ENCODE measurements around the gene MAP1B.

MAP1B gene

DNA sequence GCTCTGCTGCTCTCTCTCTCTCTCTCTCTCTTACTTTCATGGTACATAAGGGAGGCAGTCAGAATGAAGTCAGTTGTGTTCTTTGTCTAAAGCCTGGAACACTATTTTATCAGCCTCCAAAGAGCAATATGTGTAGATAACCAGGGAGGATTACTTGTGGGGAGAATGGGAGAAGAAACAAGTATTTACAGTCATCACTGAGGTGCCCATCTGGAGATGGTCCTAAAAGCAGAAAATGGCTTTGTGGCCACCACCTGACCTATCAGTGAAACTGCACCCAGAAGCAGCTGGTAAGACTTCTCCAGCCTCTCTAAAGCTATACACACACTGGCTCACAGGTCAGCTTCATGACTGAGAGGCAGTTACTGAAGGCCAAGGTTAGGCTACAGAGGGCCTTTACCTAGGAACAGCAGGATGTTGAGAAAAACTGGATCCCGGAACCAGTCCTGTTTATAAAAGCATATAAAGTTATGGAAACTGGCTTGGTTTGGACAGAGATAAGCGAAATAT, 137.6 kb downstream of the MAP1B start:
- Histone ChIP-seq H3K4me1 (ENCODE audit: control insufficient read depth, insufficient read depth, low read length) (peaks cover 8% of the 10 kb centered on the region; the same call in 1 of the 2 replicates), H3K4me3 (ENCODE audit: low read length) (no peak overlapping the region), H3K36me3 (ENCODE audit: control insufficient read depth, insufficient read depth, low read length) (no peaks in the 10 kb centered on the region), H3K9me3 (ENCODE audit: control insufficient read depth, insufficient read depth, low read length) (no peaks in the 10 kb centered on the region), H3K27ac (ENCODE audit: low read length) (no peak overlapping the region), H3K27me3 (ENCODE audit: control insufficient read depth, insufficient read depth, low read length) (no peaks in the 10 kb centered on the region)
- 100% methylated on average over 1 of the region's 2 CpGs for whole genome bisulfite sequencing (ENCODE audit: insufficient coverage, insufficient read length)
- DNase-seq (ENCODE audit: low read depth, low spot score): no peak

GRCh38 chr5:72245546-72245945, 138.3 kb downstream of the MAP1B start:
- H3K27ac ChIP-seq (ENCODE audit: low read length): no peak overlapping the region
- WGBS (ENCODE audit: insufficient coverage, insufficient read length): 100% methylated on average over 1 of the region's 1 CpG
- DNase-seq (ENCODE audit: low read depth, low spot score): no peak
- peaks cover 8% of the 10 kb centered on the region; the same call in 1 of the 2 replicates for H3K4me1 ChIP-seq (ENCODE audit: control insufficient read depth, insufficient read depth, low read length)
- H3K4me3 ChIP-seq (ENCODE audit: low read length): no peak overlapping the region
- H3K36me3 ChIP-seq (ENCODE audit: control insufficient read depth, insufficient read depth, low read length): no peaks in the 10 kb centered on the region
- no peaks in the 10 kb centered on the region for H3K9me3 ChIP-seq (ENCODE audit: control insufficient read depth, insufficient read depth, low read length)
- H3K27me3 ChIP-seq (ENCODE audit: control insufficient read depth, insufficient read depth, low read length): no peaks in the 10 kb centered on the region

DNA sequence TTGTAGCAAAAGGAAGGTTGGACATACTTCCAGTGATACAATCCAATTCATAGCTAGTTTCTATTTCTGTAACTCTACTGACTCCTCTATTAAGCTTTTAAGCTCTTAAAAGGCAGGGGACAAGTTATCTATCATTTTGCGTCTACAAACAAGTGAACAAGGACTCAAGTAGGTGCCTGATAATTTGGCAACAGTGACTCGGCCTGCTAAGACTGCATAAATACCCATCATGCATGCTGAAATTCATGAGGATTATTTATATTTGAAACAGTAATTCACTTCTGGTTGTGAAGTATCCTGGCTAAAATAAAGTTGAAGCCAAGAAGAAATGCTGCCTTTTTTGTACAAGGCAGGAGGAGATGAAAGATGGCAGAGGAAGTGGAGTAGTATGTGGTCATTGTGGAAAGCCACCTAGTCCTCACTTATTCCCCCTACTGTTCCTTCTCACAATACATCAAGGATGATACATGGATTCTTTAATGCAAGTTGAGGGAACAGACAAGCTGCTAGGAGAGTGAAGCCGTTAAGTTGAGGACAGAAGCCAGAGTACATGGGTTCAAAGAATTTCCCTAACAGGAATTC, 138.8 kb downstream of the MAP1B start:
- Histone ChIP-seq H3K27me3 (ENCODE audit: control insufficient read depth, insufficient read depth, low read length) (no peaks in the 10 kb centered on the region), H3K27ac (ENCODE audit: low read length) (no peak overlapping the region), H3K36me3 (ENCODE audit: control insufficient read depth, insufficient read depth, low read length) (no peaks in the 10 kb centered on the region), H3K4me1 (ENCODE audit: control insufficient read depth, insufficient read depth, low read length) (peaks cover 8% of the 10 kb centered on the region; the same call in 1 of the 2 replicates), H3K9me3 (ENCODE audit: control insufficient read depth, insufficient read depth, low read length) (no peaks in the 10 kb centered on the region), H3K4me3 (ENCODE audit: low read length) (no peak overlapping the region)
- no CpG with 5 or more reads among the region's 3 CpGs for WGBS (ENCODE audit: insufficient coverage, insufficient read length)
- no peak for DNase-seq (ENCODE audit: low read depth, low spot score)

- no peak for DNase-seq (ENCODE audit: low read depth, low spot score)
- peaks cover 5% of the 10 kb centered on the region; the same call in 1 of the 2 replicates for H3K4me1 ChIP-seq (ENCODE audit: control insufficient read depth, insufficient read depth, low read length)
- no peaks in the 10 kb centered on the region for H3K9me3 ChIP-seq (ENCODE audit: control insufficient read depth, insufficient read depth, low read length)
- no peaks in the 10 kb centered on the region for H3K36me3 ChIP-seq (ENCODE audit: control insufficient read depth, insufficient read depth, low read length)
- no peak overlapping the region for H3K27ac ChIP-seq (ENCODE audit: low read length)
- no peaks in the 10 kb centered on the region for H3K27me3 ChIP-seq (ENCODE audit: control insufficient read depth, insufficient read depth, low read length)
- no peak overlapping the region for H3K4me3 ChIP-seq (ENCODE audit: low read length)
- WGBS (ENCODE audit: insufficient coverage, insufficient read length): no CpG with 5 or more reads among the region's 4 CpGs
Observed at GRCh38 chr5:72246954-72247442, 139.7 kb downstream of the MAP1B start.

DNA sequence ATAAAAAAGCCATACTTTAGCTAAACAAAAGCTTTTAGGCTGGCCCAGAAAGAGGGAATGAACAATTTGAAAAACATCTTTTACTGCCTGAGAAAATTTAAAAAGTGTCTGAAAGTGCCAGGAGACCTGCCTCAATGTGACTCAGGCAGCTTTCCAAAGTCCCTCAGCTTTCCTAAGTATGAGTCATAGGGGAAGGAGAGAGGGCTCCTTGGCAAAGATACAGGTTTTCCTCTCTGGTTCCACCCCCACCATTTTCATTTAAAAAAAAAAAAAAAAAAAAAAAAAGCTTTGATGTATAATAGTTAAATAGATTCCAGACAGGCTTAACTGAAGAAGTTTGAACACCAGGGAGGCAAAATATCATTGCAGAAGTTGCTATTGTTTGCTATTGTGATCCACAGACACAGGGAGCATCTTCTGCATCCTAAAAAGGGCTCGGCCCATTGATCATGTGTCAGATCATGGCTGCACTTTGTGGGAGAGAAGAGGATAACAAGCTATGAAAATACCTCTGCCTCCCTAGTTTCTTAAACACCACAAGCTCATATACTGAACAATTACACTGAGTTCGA, 141.2 kb downstream of the MAP1B start:
- H3K4me1 ChIP-seq (ENCODE audit: control insufficient read depth, insufficient read depth, low read length): 0 out of 2 replicates have a peak, but pooled peaks cover 2% of the 10 kb centered on the region
- no CpG with 5 or more reads among the region's 2 CpGs for WGBS (ENCODE audit: insufficient coverage, insufficient read length)
- no peak for DNase-seq (ENCODE audit: low read depth, low spot score)
- H3K4me3 ChIP-seq (ENCODE audit: low read length): no peak overlapping the region
- H3K36me3 ChIP-seq (ENCODE audit: control insufficient read depth, insufficient read depth, low read length): no peaks in the 10 kb centered on the region
- H3K27ac ChIP-seq (ENCODE audit: low read length): no peak overlapping the region
- no peaks in the 10 kb centered on the region for H3K27me3 ChIP-seq (ENCODE audit: control insufficient read depth, insufficient read depth, low read length)
- H3K9me3 ChIP-seq (ENCODE audit: control insufficient read depth, insufficient read depth, low read length): no peaks in the 10 kb centered on the region

GRCh38 chr5:72251386-72251785, 144.1 kb downstream of the MAP1B start:
- no CpG with 5 or more reads among the region's 1 CpG for WGBS (ENCODE audit: insufficient coverage, insufficient read length)
- DNase-seq (ENCODE audit: low read depth, low spot score): no peak

DNA sequence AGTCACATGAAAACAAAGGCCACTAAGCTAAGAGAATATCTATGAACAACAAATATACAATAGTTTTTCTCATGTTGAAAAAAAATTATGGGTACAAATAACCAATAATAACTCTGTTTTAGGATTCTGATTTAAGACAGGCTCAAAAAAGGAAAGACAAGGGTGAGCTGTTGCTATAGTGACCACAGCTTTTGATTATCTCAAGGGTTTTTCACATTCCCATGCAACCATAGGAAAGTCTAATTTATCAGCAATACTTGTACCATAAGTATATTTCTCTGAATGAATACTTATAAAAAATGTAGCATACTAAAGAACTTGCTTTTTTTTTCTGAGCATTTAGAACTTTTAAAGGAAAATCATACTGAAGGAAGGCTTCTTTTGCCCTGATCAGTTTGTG, 144.7 kb downstream of the MAP1B start:
- DNase-seq (ENCODE audit: low read depth, low spot score): no peak
- H3K4me1 ChIP-seq (ENCODE audit: control insufficient read depth, insufficient read depth, low read length): 0 out of 2 replicates have a peak, but pooled peaks cover 2% of the 10 kb centered on the region

More at GRCh38 chr5:72251386-72251785, 144.1 kb downstream of the MAP1B start:
- H3K36me3 ChIP-seq (ENCODE audit: control insufficient read depth, insufficient read depth, low read length): no peaks in the 10 kb centered on the region
- no peaks in the 10 kb centered on the region for H3K9me3 ChIP-seq (ENCODE audit: control insufficient read depth, insufficient read depth, low read length)
- H3K27me3 ChIP-seq (ENCODE audit: control insufficient read depth, insufficient read depth, low read length): no peaks in the 10 kb centered on the region
- H3K4me1 ChIP-seq (ENCODE audit: control insufficient read depth, insufficient read depth, low read length): 0 out of 2 replicates have a peak, but pooled peaks cover 2% of the 10 kb centered on the region
- H3K4me3 ChIP-seq (ENCODE audit: low read length): no peak overlapping the region
- no peak overlapping the region for H3K27ac ChIP-seq (ENCODE audit: low read length)

GRCh38 chr5:72252574-72253155, 145.4 kb downstream of the MAP1B start:
- Histone ChIP-seq H3K27ac (ENCODE audit: low read length) (no peak overlapping the region), H3K4me1 (ENCODE audit: control insufficient read depth, insufficient read depth, low read length) (0 out of 2 replicates have a peak, but pooled peaks cover 2% of the 10 kb centered on the region), H3K36me3 (ENCODE audit: control insufficient read depth, insufficient read depth, low read length) (no peaks in the 10 kb centered on the region), H3K4me3 (ENCODE audit: low read length) (no peak overlapping the region), H3K27me3 (ENCODE audit: control insufficient read depth, insufficient read depth, low read length) (no peaks in the 10 kb centered on the region), H3K9me3 (ENCODE audit: control insufficient read depth, insufficient read depth, low read length) (no peaks in the 10 kb centered on the region)
- no peak for DNase-seq (ENCODE audit: low read depth, low spot score)
- WGBS (ENCODE audit: insufficient coverage, insufficient read length): no CpG with 5 or more reads among the region's 5 CpGs

More for the DNA sequence above, 144.7 kb downstream of the MAP1B start:
- no peak overlapping the region for H3K4me3 ChIP-seq (ENCODE audit: low read length)
- H3K27ac ChIP-seq (ENCODE audit: low read length): no peak overlapping the region
- H3K9me3 ChIP-seq (ENCODE audit: control insufficient read depth, insufficient read depth, low read length): no peaks in the 10 kb centered on the region
- H3K27me3 ChIP-seq (ENCODE audit: control insufficient read depth, insufficient read depth, low read length): no peaks in the 10 kb centered on the region
- H3K36me3 ChIP-seq (ENCODE audit: control insufficient read depth, insufficient read depth, low read length): no peaks in the 10 kb centered on the region

DNA sequence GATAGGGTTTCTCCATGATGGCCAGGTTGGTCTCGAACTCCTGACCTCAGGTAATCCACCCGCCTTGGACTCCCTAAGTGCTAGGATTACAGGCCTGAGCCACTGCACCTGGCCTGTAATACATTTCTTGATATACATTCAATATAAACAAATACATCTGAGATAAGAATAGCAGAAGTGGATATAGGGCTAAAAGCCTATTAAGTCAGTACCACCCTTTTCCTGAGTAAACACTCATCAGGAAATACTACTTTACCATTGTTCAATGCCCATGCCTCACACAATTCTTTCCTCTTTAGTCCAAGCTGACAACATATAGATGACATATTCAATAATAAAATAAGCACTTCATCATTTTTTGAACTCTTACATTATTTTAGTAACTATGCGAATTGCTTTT, 148.0 kb downstream of the MAP1B start:
- Histone ChIP-seq H3K27ac (ENCODE audit: low read length) (no peak overlapping the region), H3K36me3 (ENCODE audit: control insufficient read depth, insufficient read depth, low read length) (no peaks in the 10 kb centered on the region)

DNA sequence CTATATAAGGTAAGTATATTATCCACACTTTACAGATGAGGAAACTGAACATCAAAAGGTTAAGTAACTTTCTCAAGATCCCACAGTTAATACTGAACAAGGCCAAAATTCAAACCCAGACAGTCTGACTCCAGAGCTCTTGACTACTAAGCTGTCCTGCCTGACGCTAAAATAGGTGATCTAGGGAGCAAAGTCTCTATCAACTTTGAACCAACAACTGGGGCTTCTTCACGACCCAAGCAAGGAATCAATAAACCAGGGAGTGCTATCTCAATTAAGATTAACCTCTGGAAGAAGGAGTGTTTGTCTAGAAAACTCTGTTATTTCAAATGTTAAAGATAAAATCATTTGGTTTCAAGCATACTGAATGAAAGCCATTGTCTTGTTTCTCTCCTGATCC, 148.4 kb downstream of the MAP1B start:
- Histone ChIP-seq H3K4me1 (ENCODE audit: control insufficient read depth, insufficient read depth, low read length) (no peaks in the 10 kb centered on the region), H3K9me3 (ENCODE audit: control insufficient read depth, insufficient read depth, low read length) (no peaks in the 10 kb centered on the region), H3K4me3 (ENCODE audit: low read length) (no peak overlapping the region), H3K36me3 (ENCODE audit: control insufficient read depth, insufficient read depth, low read length) (no peaks in the 10 kb centered on the region), H3K27me3 (ENCODE audit: control insufficient read depth, insufficient read depth, low read length) (no peaks in the 10 kb centered on the region), H3K27ac (ENCODE audit: low read length) (no peak overlapping the region)
- DNase-seq (ENCODE audit: low read depth, low spot score): no peak
- WGBS (ENCODE audit: insufficient coverage, insufficient read length): no CpG with 5 or more reads among the region's 2 CpGs

More for the DNA sequence above, 148.0 kb downstream of the MAP1B start:
- WGBS (ENCODE audit: insufficient coverage, insufficient read length): no CpG with 5 or more reads among the region's 3 CpGs
- H3K4me1 ChIP-seq (ENCODE audit: control insufficient read depth, insufficient read depth, low read length): no peaks in the 10 kb centered on the region
- no peaks in the 10 kb centered on the region for H3K27me3 ChIP-seq (ENCODE audit: control insufficient read depth, insufficient read depth, low read length)
- no peak overlapping the region for H3K4me3 ChIP-seq (ENCODE audit: low read length)
- no peaks in the 10 kb centered on the region for H3K9me3 ChIP-seq (ENCODE audit: control insufficient read depth, insufficient read depth, low read length)
- DNase-seq (ENCODE audit: low read depth, low spot score): no peak

Data from iPS DF 6.9 (cell line).